Upper lobe of left lung (tissue), 6 donors: ENCODE measurements around the gene CDR2. TPM values are rescaled to one million over a fixed set of nuclear protein-coding genes. Genes with fewer than 3 reads are reported as not detected.
"Not testable (repeated sequence)": the region's sequence is repeated elsewhere in the genome, so short reads cannot be mapped to it uniquely, and the experiment has no call there.

Experiments used
- ATAC-seq, 2 donors: fragments of 200-7000 bp; cut with Tn5 transposase; one replicate each; pipeline ENCODE4 v1.9.1; 2022; ENCODE audit warnings: mild to moderate bottlenecking in 2 of 2, moderate library complexity in 2 of 2; ENCODE audit not compliant: low FRiP score in 2 of 2
- DNase-seq, 2 donors: peaks; one replicate each; pipeline ENCODE4 v3.0.0-alpha.2; 2019 to 2020
- H3K27ac ChIP-seq, 4 donors: fragments of 200-600 bp; sonication (generic); one replicate each; pipeline ENCODE4 v1.5.1; 2016 to 2019
- H3K27me3 ChIP-seq, 4 donors: fragments of 200-600 bp; sonication (generic); one replicate each; pipeline ENCODE4 v1.5.1; 2017 to 2019
- H3K36me3 ChIP-seq, 4 donors: fragments of 200-600 bp; sonication (generic); one replicate each; pipeline ENCODE4 v1.5.1; 2016 to 2019
- H3K4me1 ChIP-seq, 4 donors: fragments of 200-600 bp; sonication (generic); one replicate each; pipeline ENCODE4 v1.5.1; 2018 to 2019
- H3K4me3 ChIP-seq, 4 donors: fragments of 200-600 bp; sonication (generic); one replicate each; pipeline ENCODE4 v1.5.1; 2017 to 2019; ENCODE audit warnings: mild to moderate bottlenecking in 2 of 4, moderate library complexity in 1 of 4
- H3K9me3 ChIP-seq, 4 donors: fragments of 200-600 bp; sonication (generic); one replicate each; pipeline ENCODE4 v1.5.1; 2018 to 2019
- CTCF ChIP-seq, 6 experiments: fragments of 450-650 bp in 4 of 6; fragments of 200-600 bp in 2 of 6; sonication (generic) in 2 of 6; IDR thresholded peaks; one replicate each; pipeline ENCODE4 v1.5.1; 2016 to 2019; ENCODE audit warnings: antibody characterized with exemption in 6 of 6
- EP300 ChIP-seq, 4 donors: sonication (generic); formaldehyde crosslinking; IDR thresholded peaks; one replicate each; pipeline ENCODE4 v1.5.1; 2017; ENCODE audit warnings: antibody characterized with exemption in 4 of 4, control low read depth in 2 of 4
- POLR2A ChIP-seq, 4 donors: fragments of 450-650 bp; IDR thresholded peaks; one replicate each; pipeline ENCODE4 v1.5.1; 2016 to 2017; ENCODE audit warnings: antibody characterized with exemption in 4 of 4, mild to moderate bottlenecking in 2 of 4
- POLR2AphosphoS5 ChIP-seq, 2 donors: sonication (generic); formaldehyde crosslinking; IDR thresholded peaks; one replicate each; pipeline ENCODE4 v1.5.1; 2017; ENCODE audit warnings: antibody characterized with exemption in 2 of 2
- WGBS, 2 donors: methylation state at CpG; one replicate each; pipeline ENCODE4 v1.1.5; 2017 to 2018; 5-methylcytosine and 5-hydroxymethylcytosine counted together
- total RNA-seq, 6 donors: library from RNA; depleted of rRNA in 4 of 6; stranded (reverse); fragments of >200 nt in 4 of 6; gene quantifications; one replicate each; pipeline versions ENCODE4 v1.1.0 to v1.2.1, GENCODE V29; 2016 to 2021
- donor health status: DM: no; HTN: no; CAD: no; lungs with moderate emphysema.
- donor health status: DM: no; HTN: yes; CAD: no; lungs with severe emphysema.

The CDR2 gene
- total RNA-seq, 6 donors from 2014 or later = 16.3 to 27.5 (median 19.4) TPM

- no peak for DNase-seq
- Histone ChIP-seq H3K27me3 (no peaks in the 10 kb centered on the region), H3K27ac (no peak overlapping the region), H3K4me3 (no peak overlapping the region), H3K9me3 (no peaks in the 10 kb centered on the region), H3K4me1 (no peaks in the 10 kb centered on the region), H3K36me3 (peaks cover 12 to 94% (median 61%) of the 10 kb centered on the region in 4 donors)
- no peak for TF ChIP-seq POLR2AphosphoS5 (IDR thresholded peaks at IDR 0.05)
- TF ChIP-seq EP300 (IDR thresholded peaks at IDR 0.05) = no peak
- TF ChIP-seq CTCF (IDR thresholded peaks at IDR 0.05) = no peak
- no peak for TF ChIP-seq POLR2A (IDR thresholded peaks at IDR 0.05)
- no peak for ATAC-seq
- 95% methylated on average over 9 of the region's 9 CpGs; no CpG with 5 or more reads in 1 of the 2 donors for WGBS, 2 donors
Measured at GRCh38 chr16:22306788-22307187, 67.6 kb downstream of the CDR2 start.

- TF ChIP-seq POLR2AphosphoS5 (IDR thresholded peaks at IDR 0.05) (no peak), POLR2A (IDR thresholded peaks at IDR 0.05) (no peak), EP300 (IDR thresholded peaks at IDR 0.05) (no peak), CTCF (IDR thresholded peaks at IDR 0.05) (no peak)
- Histone ChIP-seq H3K9me3 (no peaks in the 10 kb centered on the region), H3K27ac (no peak overlapping the region), H3K4me1 (peaks cover 6 to 11% (median 8%) of the 10 kb centered on the region in 4 donors), H3K4me3 (no peak overlapping the region), H3K27me3 (no peaks in the 10 kb centered on the region), H3K36me3 (peaks cover 3 to 70% (median 46%) of the 10 kb centered on the region in 4 donors)
- ATAC-seq (no peak), DNase-seq (no peak)
- 95 to 96% methylated on average over 4 of the region's 4 CpGs for WGBS, 2 donors
Measured at GRCh38 chr16:22304411-22304810, 70.0 kb downstream of the CDR2 start.

GRCh38 chr16:22302776-22303363, 71.5 kb downstream of the CDR2 start:
- H3K4me1 ChIP-seq = peaks cover 14 to 23% (median 16%) of the 10 kb centered on the region in 4 donors
- DNase-seq (no peak), ATAC-seq (no peak)
- no peaks in the 10 kb centered on the region for H3K9me3 ChIP-seq
- no peak for TF ChIP-seq CTCF (IDR thresholded peaks at IDR 0.05)
- no peak for TF ChIP-seq POLR2AphosphoS5 (IDR thresholded peaks at IDR 0.05)
- no peak for TF ChIP-seq EP300 (IDR thresholded peaks at IDR 0.05)
- TF ChIP-seq POLR2A (IDR thresholded peaks at IDR 0.05) = no peak
- H3K4me3 ChIP-seq = no peak overlapping the region
- H3K27ac ChIP-seq = no peak overlapping the region
- WGBS, 2 donors = 94 to 96% methylated on average over 12 of the region's 12 CpGs
- peaks cover 0 to 55% (median 30%) of the 10 kb centered on the region in 4 donors for H3K36me3 ChIP-seq
- H3K27me3 ChIP-seq = no peaks in the 10 kb centered on the region

- DNase-seq = not testable (repeated sequence)
Measured at GRCh38 chr16:22301423-22301822, 73.0 kb downstream of the CDR2 start.

GRCh38 chr16:22300427-22301071, 73.9 kb downstream of the CDR2 start:
- ATAC-seq (no peak), DNase-seq (no peak)
- 59 to 66% methylated on average over 8 of the region's 8 CpGs for WGBS, 2 donors
- no peaks in the 10 kb centered on the region for H3K9me3 ChIP-seq
- peak overlapping the region in 1 of 4 donors; percentile 11 for H3K27ac ChIP-seq
- TF ChIP-seq CTCF (IDR thresholded peaks at IDR 0.05) (peak in 3 of 6 experiments; percentile 29 to 53 (median 40)), POLR2AphosphoS5 (IDR thresholded peaks at IDR 0.05) (no peak)
- H3K27me3 ChIP-seq = no peaks in the 10 kb centered on the region
- peaks cover 0 to 31% (median 13%) of the 10 kb centered on the region in 4 donors for H3K36me3 ChIP-seq
- H3K4me1 ChIP-seq = peaks cover 18 to 31% (median 23%) of the 10 kb centered on the region in 4 donors
- H3K4me3 ChIP-seq = no peak overlapping the region

More at GRCh38 chr16:22301423-22301822, 73.0 kb downstream of the CDR2 start:
- H3K9me3 ChIP-seq, ATAC-seq, H3K4me3 ChIP-seq, H3K27ac ChIP-seq, H3K27me3 ChIP-seq: not testable (repeated sequence)
- WGBS, 2 donors = 94 to 97% methylated on average over 7 of the region's 7 CpGs
- Histone ChIP-seq H3K4me1 (peaks cover 17 to 26% (median 19%) of the 10 kb centered on the region in 4 donors), H3K36me3 (peaks cover 0 to 40% (median 19%) of the 10 kb centered on the region in 4 donors)
